ENCODE data around the gene TAS2R60.

TAS2R60 gene

DNA sequence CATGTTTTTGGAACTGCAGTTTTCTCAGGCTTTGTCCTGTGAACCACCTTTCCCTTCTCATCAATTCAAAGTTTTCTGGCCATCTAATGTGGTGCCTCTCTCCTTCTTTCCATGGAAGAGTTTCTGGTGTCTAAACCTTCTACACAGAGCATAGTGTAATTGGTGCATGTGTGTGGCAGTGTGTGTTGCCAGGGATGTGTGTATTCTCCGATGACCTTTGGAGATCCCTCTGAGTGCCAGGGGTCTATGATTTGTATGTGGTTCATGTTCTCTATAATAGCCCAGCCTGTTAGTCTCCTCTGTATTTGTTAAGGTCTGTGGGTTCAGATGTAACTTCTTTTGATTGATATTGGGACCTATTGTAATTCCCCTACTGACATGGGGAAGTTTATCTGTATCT lies 1.5 kb downstream of the TAS2R60 start:
- Histone ChIP-seq H3K4me3 (ENCODE audit: low read depth, low read length) (no peak overlapping the region), H2AFZ (ENCODE audit: low read length, unreplicated experiment) (no peak overlapping the region), H3K79me2 (ENCODE audit: control insufficient read depth, insufficient read depth, low read length, unreplicated experiment) (no peaks in the 10 kb centered on the region), H3K36me3 (ENCODE audit: insufficient read depth, low read length) (no peaks in the 10 kb centered on the region), H3K4me1 (ENCODE audit: control insufficient read depth, insufficient read depth, low read length, unreplicated experiment) (no peaks in the 10 kb centered on the region), H3K27ac (ENCODE audit: low read depth, low read length) (no peak overlapping the region), H3K27me3 (ENCODE audit: insufficient read depth, low read length) (peaks cover 58% of the 10 kb centered on the region)

DNA sequence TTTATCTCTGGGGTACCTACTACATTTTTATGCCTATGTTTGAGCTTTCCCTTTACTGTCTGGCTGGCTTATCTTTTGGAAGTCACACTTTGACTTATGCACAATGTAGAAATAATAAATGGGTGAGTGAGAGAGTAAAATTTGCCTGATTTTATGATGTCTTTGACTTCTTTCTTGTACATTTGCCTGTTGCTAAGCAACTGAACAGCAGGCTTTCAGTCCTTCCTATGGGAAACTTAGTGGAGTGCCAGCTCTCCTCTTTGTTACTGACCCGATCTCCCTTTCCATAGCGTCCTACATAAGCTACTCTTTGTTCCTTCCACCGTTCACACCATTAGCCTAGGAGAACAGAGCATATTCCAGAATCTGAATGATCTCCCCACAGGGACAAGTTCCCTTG lies 4.2 kb downstream of the TAS2R60 start:
- no peak overlapping the region for H3K27ac ChIP-seq (ENCODE audit: low read depth, low read length)
- no peak overlapping the region for H2AFZ ChIP-seq (ENCODE audit: low read length, unreplicated experiment)
- H3K36me3 ChIP-seq (ENCODE audit: insufficient read depth, low read length): no peaks in the 10 kb centered on the region
- H3K4me3 ChIP-seq (ENCODE audit: low read depth, low read length): no peak overlapping the region
- no peaks in the 10 kb centered on the region for H3K4me1 ChIP-seq (ENCODE audit: control insufficient read depth, insufficient read depth, low read length, unreplicated experiment)
- H3K79me2 ChIP-seq (ENCODE audit: control insufficient read depth, insufficient read depth, low read length, unreplicated experiment): no peaks in the 10 kb centered on the region
- H3K27me3 ChIP-seq (ENCODE audit: insufficient read depth, low read length): peaks cover 35% of the 10 kb centered on the region

GRCh38 chr7:143448429-143448828 lies 5.2 kb downstream of the TAS2R60 start:
- Histone ChIP-seq H3K27me3 (ENCODE audit: insufficient read depth, low read length) (peaks cover 28% of the 10 kb centered on the region), H3K4me3 (ENCODE audit: low read depth, low read length) (no peak overlapping the region), H2AFZ (ENCODE audit: low read length, unreplicated experiment) (no peak overlapping the region), H3K79me2 (ENCODE audit: control insufficient read depth, insufficient read depth, low read length, unreplicated experiment) (no peaks in the 10 kb centered on the region), H3K27ac (ENCODE audit: low read depth, low read length) (no peak overlapping the region), H3K4me1 (ENCODE audit: control insufficient read depth, insufficient read depth, low read length, unreplicated experiment) (no peaks in the 10 kb centered on the region), H3K36me3 (ENCODE audit: insufficient read depth, low read length) (no peaks in the 10 kb centered on the region)

- Histone ChIP-seq H3K4me1 (ENCODE audit: control insufficient read depth, insufficient read depth, low read length, unreplicated experiment) (no peaks in the 10 kb centered on the region), H3K4me3 (ENCODE audit: low read depth, low read length) (no peak overlapping the region), H3K27me3 (ENCODE audit: insufficient read depth, low read length) (peaks cover 16% of the 10 kb centered on the region), H3K79me2 (ENCODE audit: control insufficient read depth, insufficient read depth, low read length, unreplicated experiment) (no peaks in the 10 kb centered on the region), H3K36me3 (ENCODE audit: insufficient read depth, low read length) (no peaks in the 10 kb centered on the region), H3K27ac (ENCODE audit: low read depth, low read length) (no peak overlapping the region), H2AFZ (ENCODE audit: low read length, unreplicated experiment) (no peak overlapping the region)
Observed at GRCh38 chr7:143449793-143450192, 6.5 kb downstream of the TAS2R60 start.

DNA sequence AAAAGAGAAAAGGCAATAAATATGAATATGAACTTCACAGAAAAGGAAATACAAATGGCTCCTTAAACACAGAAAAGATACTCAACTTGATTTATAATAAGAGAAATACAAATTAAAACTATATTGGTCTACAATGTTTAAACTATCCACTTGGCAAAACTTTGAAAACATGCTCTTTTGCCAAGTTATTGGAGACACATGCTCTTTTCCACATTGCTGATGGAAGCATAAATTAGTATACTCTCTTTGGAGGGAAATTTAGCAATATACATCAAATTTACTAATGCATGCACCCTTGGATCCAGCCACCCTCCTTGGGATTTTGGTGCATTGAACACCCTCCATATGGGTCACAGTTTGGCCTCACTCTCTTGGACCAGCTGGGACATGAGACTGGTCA lies 7.9 kb downstream of the TAS2R60 start:
- H3K79me2 ChIP-seq (ENCODE audit: control insufficient read depth, insufficient read depth, low read length, unreplicated experiment): no peaks in the 10 kb centered on the region
- H3K36me3 ChIP-seq (ENCODE audit: insufficient read depth, low read length): no peaks in the 10 kb centered on the region
- no peak overlapping the region for H3K27ac ChIP-seq (ENCODE audit: low read depth, low read length)
- no peak overlapping the region for H3K4me3 ChIP-seq (ENCODE audit: low read depth, low read length)
- H3K27me3 ChIP-seq (ENCODE audit: insufficient read depth, low read length): peaks cover 9% of the 10 kb centered on the region; the same call in 1 of the 2 replicates
- no peak overlapping the region for H2AFZ ChIP-seq (ENCODE audit: low read length, unreplicated experiment)
- peaks cover 3% of the 10 kb centered on the region for H3K4me1 ChIP-seq (ENCODE audit: control insufficient read depth, insufficient read depth, low read length, unreplicated experiment)

- no peak overlapping the region for H3K27ac ChIP-seq (ENCODE audit: low read depth, low read length)
- peaks cover 9% of the 10 kb centered on the region for H3K4me1 ChIP-seq (ENCODE audit: control insufficient read depth, insufficient read depth, low read length, unreplicated experiment)
- H3K36me3 ChIP-seq (ENCODE audit: insufficient read depth, low read length): no peaks in the 10 kb centered on the region
- no peaks in the 10 kb centered on the region for H3K79me2 ChIP-seq (ENCODE audit: control insufficient read depth, insufficient read depth, low read length, unreplicated experiment)
- no peak overlapping the region for H2AFZ ChIP-seq (ENCODE audit: low read length, unreplicated experiment)
- H3K4me3 ChIP-seq (ENCODE audit: low read depth, low read length): no peak overlapping the region
- H3K27me3 ChIP-seq (ENCODE audit: insufficient read depth, low read length): peaks cover 6% of the 10 kb centered on the region; the same call in 1 of the 2 replicates
Observed at GRCh38 chr7:143451746-143452145, 8.5 kb downstream of the TAS2R60 start.

DNA sequence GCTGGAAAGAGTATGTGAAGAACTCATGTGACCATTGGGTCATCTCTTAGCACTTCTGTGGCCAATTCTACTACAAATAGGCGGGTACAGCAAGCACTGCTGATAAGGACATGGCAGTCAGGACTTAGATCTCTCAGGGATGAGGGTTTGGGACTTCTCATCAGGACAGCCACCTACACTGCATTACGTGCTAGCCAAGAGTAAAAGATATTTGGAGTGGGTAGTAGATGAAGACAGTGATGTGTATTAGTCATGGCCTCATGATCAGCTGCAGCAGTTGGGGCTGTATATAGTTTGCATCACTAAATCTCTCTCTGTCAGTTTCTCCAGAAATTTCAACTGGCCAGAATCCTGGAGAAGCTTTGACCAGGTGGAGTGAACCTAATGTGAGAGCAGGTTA lies 9.2 kb downstream of the TAS2R60 start:
- peaks cover 17% of the 10 kb centered on the region for H3K4me1 ChIP-seq (ENCODE audit: control insufficient read depth, insufficient read depth, low read length, unreplicated experiment)
- no peak overlapping the region for H3K27ac ChIP-seq (ENCODE audit: low read depth, low read length)
- peaks cover 1% of the 10 kb centered on the region; the same call in 1 of the 2 replicates for H3K27me3 ChIP-seq (ENCODE audit: insufficient read depth, low read length)
- H3K4me3 ChIP-seq (ENCODE audit: low read depth, low read length): no peak overlapping the region
- no peaks in the 10 kb centered on the region for H3K79me2 ChIP-seq (ENCODE audit: control insufficient read depth, insufficient read depth, low read length, unreplicated experiment)
- no peaks in the 10 kb centered on the region for H3K36me3 ChIP-seq (ENCODE audit: insufficient read depth, low read length)
- no peak overlapping the region for H2AFZ ChIP-seq (ENCODE audit: low read length, unreplicated experiment)

GRCh38 chr7:143454091-143454680 lies 10.9 kb downstream of the TAS2R60 start:
- H3K27ac ChIP-seq (ENCODE audit: low read depth, low read length): no peak overlapping the region
- H3K4me3 ChIP-seq (ENCODE audit: low read depth, low read length): no peak overlapping the region

GRCh38 chr7:143455491-143455890 lies 12.2 kb downstream of the TAS2R60 start:
- Histone ChIP-seq H2AFZ (ENCODE audit: low read length, unreplicated experiment) (no peak overlapping the region), H3K4me3 (ENCODE audit: low read depth, low read length) (no peak overlapping the region), H3K4me1 (ENCODE audit: control insufficient read depth, insufficient read depth, low read length, unreplicated experiment) (peaks cover 30% of the 10 kb centered on the region), H3K27ac (ENCODE audit: low read depth, low read length) (no peak overlapping the region), H3K27me3 (ENCODE audit: insufficient read depth, low read length) (no peaks in the 10 kb centered on the region), H3K79me2 (ENCODE audit: control insufficient read depth, insufficient read depth, low read length, unreplicated experiment) (no peaks in the 10 kb centered on the region), H3K36me3 (ENCODE audit: insufficient read depth, low read length) (no peaks in the 10 kb centered on the region)

More at GRCh38 chr7:143454091-143454680, 10.9 kb downstream of the TAS2R60 start:
- no peaks in the 10 kb centered on the region for H3K79me2 ChIP-seq (ENCODE audit: control insufficient read depth, insufficient read depth, low read length, unreplicated experiment)
- no peaks in the 10 kb centered on the region for H3K36me3 ChIP-seq (ENCODE audit: insufficient read depth, low read length)
- peaks cover 30% of the 10 kb centered on the region for H3K4me1 ChIP-seq (ENCODE audit: control insufficient read depth, insufficient read depth, low read length, unreplicated experiment)
- no peak overlapping the region for H2AFZ ChIP-seq (ENCODE audit: low read length, unreplicated experiment)
- no peaks in the 10 kb centered on the region for H3K27me3 ChIP-seq (ENCODE audit: insufficient read depth, low read length)

DNA sequence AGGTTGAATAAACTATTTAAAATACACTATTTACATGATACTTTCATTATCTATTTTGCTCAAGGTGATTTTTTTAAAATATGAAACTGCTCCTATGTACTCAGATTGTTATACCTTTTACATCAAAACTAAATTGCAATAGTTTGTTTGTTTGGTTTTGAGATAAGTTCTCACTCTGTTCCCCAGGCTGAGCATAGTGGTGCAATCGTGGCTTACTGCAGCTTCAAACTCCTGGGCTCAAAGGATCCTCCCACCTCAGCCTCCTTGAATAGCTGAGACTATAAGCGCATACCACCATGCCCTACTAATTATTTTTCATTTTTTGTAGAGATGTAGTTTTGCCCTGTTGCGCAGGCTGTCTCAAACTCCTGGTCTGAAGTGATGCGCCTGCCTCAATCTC lies 12.7 kb downstream of the TAS2R60 start:
- Histone ChIP-seq H3K27me3 (ENCODE audit: insufficient read depth, low read length) (no peaks in the 10 kb centered on the region), H2AFZ (ENCODE audit: low read length, unreplicated experiment) (no peak overlapping the region), H3K79me2 (ENCODE audit: control insufficient read depth, insufficient read depth, low read length, unreplicated experiment) (no peaks in the 10 kb centered on the region), H3K4me1 (ENCODE audit: control insufficient read depth, insufficient read depth, low read length, unreplicated experiment) (peaks cover 30% of the 10 kb centered on the region), H3K36me3 (ENCODE audit: insufficient read depth, low read length) (no peaks in the 10 kb centered on the region), H3K27ac (ENCODE audit: low read depth, low read length) (no peak overlapping the region), H3K4me3 (ENCODE audit: low read depth, low read length) (no peak overlapping the region)

DNA sequence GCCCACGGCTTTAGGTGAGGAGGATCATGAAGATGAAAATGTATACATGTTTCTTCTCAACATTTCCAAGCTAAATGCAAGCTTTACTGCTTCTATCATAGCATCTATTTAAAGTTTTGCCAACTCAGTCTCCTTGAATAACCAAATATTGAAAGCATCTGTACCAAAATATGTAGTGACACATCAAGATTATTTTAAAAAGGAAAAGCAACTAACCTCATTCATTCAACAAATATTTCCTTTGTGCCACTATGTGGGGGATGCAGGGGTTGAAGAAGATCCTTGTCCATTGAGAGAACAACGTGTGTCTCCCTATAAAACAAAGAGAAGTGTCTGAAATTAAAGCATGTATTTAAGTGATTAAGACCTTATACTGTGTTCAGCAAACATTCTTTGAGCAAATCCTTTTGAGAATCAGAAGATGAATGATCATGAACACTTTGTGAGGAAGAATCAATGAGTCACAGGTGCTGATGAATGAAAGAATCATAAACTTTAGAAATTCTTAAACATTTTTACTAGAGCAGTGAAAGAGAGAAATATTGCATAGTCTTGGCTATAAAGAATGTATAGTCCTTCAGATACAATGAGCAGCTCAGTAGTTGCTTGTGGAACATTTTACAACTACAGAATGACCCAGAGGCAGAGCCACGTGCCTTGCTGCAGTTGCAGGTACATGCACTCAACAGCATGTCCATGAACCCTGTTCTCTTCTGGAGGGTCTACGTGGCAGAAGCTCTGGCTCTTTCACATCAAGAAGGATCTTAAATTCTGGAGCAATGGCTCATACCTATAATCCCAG lies 13.9 kb downstream of the TAS2R60 start:
- H3K4me3 ChIP-seq (ENCODE audit: low read depth, low read length): 0 out of 2 replicates have a peak overlapping the region, but pooled peaks have one; percentile 30
- no peaks in the 10 kb centered on the region for H3K27me3 ChIP-seq (ENCODE audit: insufficient read depth, low read length)
- no peaks in the 10 kb centered on the region for H3K79me2 ChIP-seq (ENCODE audit: control insufficient read depth, insufficient read depth, low read length, unreplicated experiment)
- peaks cover 30% of the 10 kb centered on the region for H3K4me1 ChIP-seq (ENCODE audit: control insufficient read depth, insufficient read depth, low read length, unreplicated experiment)
- peak overlapping the region; percentile 44 for H2AFZ ChIP-seq (ENCODE audit: low read length, unreplicated experiment)
- peak overlapping the region; percentile 70 for H3K27ac ChIP-seq (ENCODE audit: low read depth, low read length)
- no peaks in the 10 kb centered on the region for H3K36me3 ChIP-seq (ENCODE audit: insufficient read depth, low read length)

Data from ACC112 (cell line).